ENCODE results near the gene C1orf174. TPM values are rescaled to one million over a fixed set of nuclear protein-coding genes. Genes with fewer than 3 reads are reported as not detected.

The C1orf174 gene
- total RNA-seq, 1 experiment from 2014 or later: 21.1 TPM

DNA sequence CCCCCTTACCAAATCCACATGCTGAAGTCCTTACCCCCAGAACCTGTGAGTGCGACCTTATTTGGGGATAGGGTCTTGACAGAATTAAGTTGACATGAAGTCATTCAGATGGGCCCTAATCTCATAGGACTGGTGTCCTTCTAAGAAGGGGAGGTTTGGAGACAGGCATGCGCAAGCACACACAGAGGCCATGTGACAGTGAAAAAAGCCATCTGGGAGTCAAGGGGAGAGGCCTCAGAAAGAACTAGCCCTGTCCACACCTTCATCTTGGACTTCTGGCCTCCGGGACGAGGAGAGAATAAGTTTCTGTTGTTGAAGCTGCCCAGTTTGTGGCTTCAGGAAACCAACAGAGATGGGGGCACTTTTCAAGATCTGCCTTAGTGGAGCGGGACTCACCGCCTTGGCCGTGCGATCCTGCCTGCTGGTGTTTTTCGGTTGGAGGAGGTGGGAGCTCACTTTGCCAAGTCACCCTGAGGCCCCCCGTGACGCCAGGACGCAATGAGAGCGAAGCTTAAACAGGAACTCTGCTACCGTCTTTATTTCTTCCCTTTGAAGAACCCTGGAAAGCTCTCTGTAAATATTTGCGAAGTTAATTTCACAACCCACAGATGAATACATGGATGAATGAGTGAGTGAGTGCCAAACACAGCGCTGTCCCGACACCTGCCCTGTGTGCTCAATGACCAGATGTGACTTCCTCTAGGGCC is 42.5 kb upstream of the C1orf174 start:
- Histone ChIP-seq H2BK5ac (ENCODE audit: insufficient read length, low read length) (no peak overlapping the region), H2AK5ac (ENCODE audit: insufficient read length, low read length) (no peak overlapping the region), H3K27ac (ENCODE audit: insufficient read length, low read depth, low read length) (no peak overlapping the region), H3K4me2 (ENCODE audit: insufficient read depth, insufficient read length, low read length) (no peak overlapping the region), H4K5ac (ENCODE audit: insufficient read length, low read depth, low read length) (no peak overlapping the region), H3K27me3 (ENCODE audit: insufficient read depth, low read length) (no peaks in the 10 kb centered on the region), H3K14ac (ENCODE audit: insufficient read depth, low read length) (no peak overlapping the region; the same call in 1 of the 2 replicates), H3K23me2 (ENCODE audit: insufficient read length, low read depth, low read length, poor library complexity, severe bottlenecking) (no peaks in the 10 kb centered on the region), H2BK20ac (ENCODE audit: low read depth, low read length, poor library complexity, severe bottlenecking) (no peak overlapping the region), H4K20me1 (ENCODE audit: control insufficient read depth, insufficient read depth, insufficient read length) (no peaks in the 10 kb centered on the region), H3T11ph (ENCODE audit: low read length) (no peak overlapping the region), H3K56ac (ENCODE audit: insufficient read length, low read depth, low read length) (no peak overlapping the region), H2BK15ac (ENCODE audit: low read depth, low read length) (no peak overlapping the region), H3K23ac (ENCODE audit: insufficient read length, low read depth, low read length) (no peak overlapping the region), H3K18ac (ENCODE audit: insufficient read length, low read depth, low read length) (no peak overlapping the region), H3K4ac (ENCODE audit: low read depth, low read length) (no peak overlapping the region), H4K91ac (ENCODE audit: insufficient read length, low read depth, low read length) (no peak overlapping the region), H3K4me1 (ENCODE audit: insufficient read depth, low read length) (no peaks in the 10 kb centered on the region), H2AFZ (ENCODE audit: low read length) (no peak overlapping the region), H3K79me1 (ENCODE audit: insufficient read depth, low read depth, low read length, poor library complexity, severe bottlenecking) (no peaks in the 10 kb centered on the region), H2BK12ac (ENCODE audit: insufficient read length, low read depth, low read length) (no peak overlapping the region), H3K9ac (ENCODE audit: extremely low read depth, insufficient read length, low read length) (no peak overlapping the region), H4K8ac (replicated peaks; ENCODE audit: insufficient read length, low read depth, low read length) (no peak overlapping the region), H3K9me3 (ENCODE audit: control insufficient read depth, low read depth, low read length) (no peaks in the 10 kb centered on the region), H3K79me2 (ENCODE audit: insufficient read depth, low read length) (no peaks in the 10 kb centered on the region), H2BK120ac (ENCODE audit: low read depth, low read length, poor library complexity, severe bottlenecking) (no peak overlapping the region)
- no CpG with 5 or more reads among the region's 17 CpGs for WGBS (ENCODE audit: extremely low coverage, insufficient read length, low lambda C conversion rate)
- H3K36me3 Mint-ChIP-seq (ENCODE audit: insufficient read depth in 1 of 3, low read depth in 3 of 3): peaks cover 0 to 4% (median 0%) of the 10 kb centered on the region in 3 experiments; a peak in 2 of 7 replicates
- no peak for TF ChIP-seq CTCF (conservative IDR thresholded peaks at IDR 0.05)
- peaks cover 6% of the 10 kb centered on the region for H3K27me3 Mint-ChIP-seq (ENCODE audit: low read depth)
- no peak for DNase-seq
- H3K4me1 Mint-ChIP-seq: peaks cover 16 to 18% of the 10 kb centered on the region in 2 experiments
- H3K27ac Mint-ChIP-seq: peak overlapping the region in 2 of 3 experiments; percentile 29 to 62; a peak in 2 of 7 replicates
- H3K4me3 Mint-ChIP-seq: no peak overlapping the region
- peaks cover 7 to 13% of the 10 kb centered on the region in 2 experiments for H3K9me3 Mint-ChIP-seq
